OCI-LY1 (cell line): ENCODE results near the gene TMPRSS7.
"Not testable (repeated sequence)": the region's sequence is repeated elsewhere in the genome, so short reads cannot be mapped to it uniquely, and the experiment has no call there.

Experiments
- H2AFZ ChIP-seq: fragments of 200-600 bp; sonication (generic), shearing (Covaris generic); 2 replicates; pipeline ENCODE4 v1.6.0; 2014; ENCODE audit warnings: antibody characterized with exemption, mild to moderate bottlenecking, low read length
- H3F3A ChIP-seq: fragments of 200-600 bp; sonication (generic), shearing (Covaris generic); 2 replicates; pipeline ENCODE4 v1.6.0; 2014; ENCODE audit warnings: mild to moderate bottlenecking, antibody characterized with exemption, low read length, moderate library complexity; ENCODE audit not compliant: insufficient read depth
- H3K27ac ChIP-seq: fragments of 200-600 bp; sonication (generic); 2 replicates; pipeline ENCODE4 v1.5.1; 2014; ENCODE audit warnings: low read length, mixed run types, mild to moderate bottlenecking, low read depth; ENCODE audit not compliant: poor library complexity, severe bottlenecking
- H3K27me3 ChIP-seq: fragments of 200-600 bp; sonication (generic); 2 replicates; pipeline ENCODE4 v1.6.0; 2014; ENCODE audit warnings: antibody characterized with exemption, mild to moderate bottlenecking, low read length, moderate library complexity; ENCODE audit not compliant: insufficient read depth
- H3K36me3 ChIP-seq: fragments of 200-600 bp; sonication (generic); 2 replicates; pipeline ENCODE4 v1.6.1; 2014; ENCODE audit warnings: mild to moderate bottlenecking, antibody characterized with exemption, low read length, moderate library complexity, mixed read lengths; ENCODE audit not compliant: insufficient read depth
- H3K4me1 ChIP-seq: fragments of 200-600 bp; sonication (generic); 2 replicates; pipeline ENCODE4 v1.5.1; 2014; ENCODE audit warnings: mild to moderate bottlenecking, low read length, moderate library complexity; ENCODE audit not compliant: insufficient read depth, severe bottlenecking
- H3K4me2 ChIP-seq: fragments of 200-600 bp; sonication (generic), shearing (Covaris generic); 2 replicates; pipeline ENCODE4 v1.6.1; 2014; ENCODE audit warnings: low read length
- H3K4me3 ChIP-seq: fragments of 200-600 bp; sonication (generic); 2 replicates; pipeline ENCODE4 v1.5.1; 2014; ENCODE audit warnings: low read length, low read depth, mild to moderate bottlenecking, mixed read lengths; ENCODE audit not compliant: poor library complexity, severe bottlenecking
- H3K79me2 ChIP-seq: fragments of 200-600 bp; shearing (Covaris generic); 2 replicates; pipeline ENCODE4 v1.6.1; 2016; ENCODE audit warnings: mixed run types, low read length, mixed read lengths; ENCODE audit not compliant: insufficient read depth
- H3K9ac ChIP-seq: fragments of 200-600 bp; sonication (generic), shearing (Covaris generic); 2 replicates; pipeline ENCODE4 v1.6.1; 2014; ENCODE audit warnings: mild to moderate bottlenecking, low read length, mixed read lengths
- H3K9me2 ChIP-seq: fragments of 200-600 bp; sonication (generic), shearing (Covaris generic); 2 replicates; pipeline ENCODE4 v1.6.1; 2014; ENCODE audit warnings: low read depth, mild to moderate bottlenecking, low read length, mixed read lengths
- H3K9me3 ChIP-seq: fragments of 200-600 bp; shearing (Covaris generic); 2 replicates; pipeline ENCODE4 v1.6.1; 2014; ENCODE audit warnings: low read length, mixed read lengths
- H4K20me1 ChIP-seq: fragments of 200-600 bp; sonication (generic), shearing (Covaris generic); 2 replicates; pipeline ENCODE4 v1.6.0; 2016; ENCODE audit warnings: mild to moderate bottlenecking, low read length; ENCODE audit not compliant: insufficient read depth
- EZH2 ChIP-seq: fragments of 200-600 bp; sonication (generic), shearing (Covaris generic); IDR thresholded peaks from 2 replicates; pipeline ENCODE4 v1.8.0; 2017; ENCODE audit warnings: borderline replicate concordance, mixed run types, mild to moderate bottlenecking, antibody characterized with exemption, low read length, moderate library complexity, mixed read lengths
- TF ChIP-seq, protein P1 (sequence below): fragments of 200-600 bp; sonication (generic), shearing (Covaris generic); IDR thresholded peaks from 2 replicates; pipeline ENCODE4 v1.5.1; 2017; ENCODE audit warnings: mild to moderate bottlenecking, antibody characterized with exemption, low read length, moderate library complexity, mixed read lengths

TMPRSS7 gene

DNA sequence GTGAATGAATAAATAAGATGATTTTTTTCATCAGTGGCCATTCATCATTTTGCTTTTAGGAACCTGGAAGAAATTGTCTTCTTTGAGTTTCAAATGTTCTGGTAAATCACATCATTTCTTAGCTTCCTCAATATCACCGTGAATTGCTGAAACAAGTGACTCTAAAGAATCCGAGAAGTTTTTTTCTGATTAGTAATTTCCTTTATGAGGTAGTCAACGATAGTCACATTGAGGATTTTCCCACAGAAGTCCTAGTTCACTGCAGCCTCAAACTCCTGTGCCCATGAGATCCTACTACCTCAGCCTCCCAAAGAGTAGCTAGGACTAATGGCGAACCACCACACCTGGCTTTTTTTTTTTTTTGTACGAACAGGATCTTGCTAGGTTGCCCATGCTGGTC is 3.6 kb upstream of the TMPRSS7 start:
- Histone ChIP-seq H3K4me3 (no peak overlapping the region), H3K4me1 (no peaks in the 10 kb centered on the region), H2AFZ (no peak overlapping the region), H3K4me2 (no peak overlapping the region), H3K9me2 (no peaks in the 10 kb centered on the region), H3K79me2 (no peaks in the 10 kb centered on the region), H3K9ac (no peak overlapping the region), H3K9me3 (no peaks in the 10 kb centered on the region), H4K20me1 (no peaks in the 10 kb centered on the region), H3F3A (no peaks in the 10 kb centered on the region), H3K27me3 (no peaks in the 10 kb centered on the region), H3K36me3 (no peaks in the 10 kb centered on the region), H3K27ac (no peak overlapping the region)
- TF ChIP-seq, protein P1, sequence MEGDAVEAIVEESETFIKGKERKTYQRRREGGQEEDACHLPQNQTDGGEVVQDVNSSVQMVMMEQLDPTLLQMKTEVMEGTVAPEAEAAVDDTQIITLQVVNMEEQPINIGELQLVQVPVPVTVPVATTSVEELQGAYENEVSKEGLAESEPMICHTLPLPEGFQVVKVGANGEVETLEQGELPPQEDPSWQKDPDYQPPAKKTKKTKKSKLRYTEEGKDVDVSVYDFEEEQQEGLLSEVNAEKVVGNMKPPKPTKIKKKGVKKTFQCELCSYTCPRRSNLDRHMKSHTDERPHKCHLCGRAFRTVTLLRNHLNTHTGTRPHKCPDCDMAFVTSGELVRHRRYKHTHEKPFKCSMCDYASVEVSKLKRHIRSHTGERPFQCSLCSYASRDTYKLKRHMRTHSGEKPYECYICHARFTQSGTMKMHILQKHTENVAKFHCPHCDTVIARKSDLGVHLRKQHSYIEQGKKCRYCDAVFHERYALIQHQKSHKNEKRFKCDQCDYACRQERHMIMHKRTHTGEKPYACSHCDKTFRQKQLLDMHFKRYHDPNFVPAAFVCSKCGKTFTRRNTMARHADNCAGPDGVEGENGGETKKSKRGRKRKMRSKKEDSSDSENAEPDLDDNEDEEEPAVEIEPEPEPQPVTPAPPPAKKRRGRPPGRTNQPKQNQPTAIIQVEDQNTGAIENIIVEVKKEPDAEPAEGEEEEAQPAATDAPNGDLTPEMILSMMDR = no peak
- no peak for TF ChIP-seq EZH2

DNA sequence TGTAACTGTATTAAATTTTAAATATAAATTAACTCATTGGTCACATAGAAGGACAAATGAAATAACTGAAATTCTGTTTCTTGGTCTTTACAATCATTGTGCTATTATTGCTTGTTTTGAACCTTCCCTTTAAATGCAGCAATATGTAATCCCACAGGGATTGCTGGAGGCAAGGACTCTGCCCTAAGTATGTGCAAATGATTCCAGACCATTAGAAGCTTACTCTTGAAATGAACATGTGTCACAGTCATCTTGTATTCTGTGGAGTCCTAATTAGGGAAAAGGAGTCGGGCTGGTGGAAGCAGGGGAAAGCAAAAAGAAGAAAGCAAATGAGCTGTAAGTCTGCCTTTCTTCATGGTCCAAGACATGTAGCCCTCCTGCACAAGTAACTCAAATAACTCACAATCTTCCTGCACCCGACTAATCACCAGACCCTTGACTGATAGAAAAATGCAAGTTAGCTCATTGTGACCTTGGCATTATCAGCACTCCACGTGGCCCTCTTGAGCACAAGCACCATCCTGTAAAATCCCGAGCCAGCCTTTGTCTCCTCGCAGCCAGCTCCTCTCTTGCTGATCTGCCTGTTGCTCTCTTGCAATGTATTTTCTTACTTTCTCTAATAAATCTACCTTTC is 2.3 kb upstream of the TMPRSS7 start:
- no peak overlapping the region for H3K9ac ChIP-seq
- H3K4me2 ChIP-seq = no peak overlapping the region
- no peak for TF ChIP-seq EZH2
- TF ChIP-seq, protein P1 = no peak
- H3K27me3 ChIP-seq = no peaks in the 10 kb centered on the region
- no peak overlapping the region for H3K27ac ChIP-seq
- no peak overlapping the region for H2AFZ ChIP-seq
- no peaks in the 10 kb centered on the region for H3K4me1 ChIP-seq
- H4K20me1 ChIP-seq = no peaks in the 10 kb centered on the region
- H3K9me3 ChIP-seq = no peaks in the 10 kb centered on the region
- H3K4me3 ChIP-seq = no peak overlapping the region
- no peaks in the 10 kb centered on the region for H3K36me3 ChIP-seq
- no peaks in the 10 kb centered on the region for H3K79me2 ChIP-seq
- no peaks in the 10 kb centered on the region for H3K9me2 ChIP-seq
- H3F3A ChIP-seq = no peaks in the 10 kb centered on the region

DNA sequence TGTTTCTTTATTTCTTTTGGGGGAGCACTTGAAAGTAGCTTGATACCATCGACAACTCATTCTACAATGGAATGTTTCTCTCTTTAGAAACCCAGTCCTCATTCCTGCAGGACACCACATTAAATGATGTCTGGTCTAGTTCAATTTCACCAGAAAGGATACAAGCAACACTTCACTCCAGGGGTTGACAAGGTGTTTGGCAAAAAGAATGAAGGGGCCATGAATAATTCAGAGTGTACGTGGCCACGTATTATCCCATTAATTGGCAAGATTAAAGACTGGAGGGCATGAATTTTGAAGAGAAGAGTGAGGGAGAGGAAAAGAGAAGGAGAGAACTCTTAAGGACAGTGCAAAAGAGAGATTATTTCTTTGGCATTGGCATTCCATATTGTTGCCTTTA is 705 bp downstream of the TMPRSS7 start:
- Histone ChIP-seq H3K9me2 (no peaks in the 10 kb centered on the region), H4K20me1 (no peaks in the 10 kb centered on the region), H3K9me3 (no peaks in the 10 kb centered on the region)

DNA sequence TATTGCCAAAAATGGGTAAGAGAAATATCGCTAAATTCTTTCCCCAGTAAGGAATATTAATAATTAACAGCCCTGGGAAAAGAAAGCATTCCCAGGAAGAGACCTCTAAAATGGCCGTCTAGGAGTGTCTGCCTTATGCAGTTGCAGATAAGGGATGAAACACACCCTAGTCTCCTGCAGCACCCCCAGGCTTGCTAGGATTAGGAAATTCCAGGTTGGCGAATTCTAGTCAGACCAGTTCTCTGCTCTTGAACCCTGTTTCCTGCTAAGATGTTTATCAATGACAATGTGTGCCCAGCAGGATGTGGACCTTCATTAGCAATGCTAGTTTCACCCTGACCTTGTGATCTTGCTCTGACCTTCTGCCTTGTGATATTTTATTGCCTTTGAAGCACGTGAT is 2.7 kb downstream of the TMPRSS7 start:
- not testable (repeated sequence) for H3K36me3 ChIP-seq, H4K20me1 ChIP-seq, H3K9me2 ChIP-seq, H2AFZ ChIP-seq, H3K4me2 ChIP-seq, H3F3A ChIP-seq, H3K27ac ChIP-seq, H3K27me3 ChIP-seq, H3K79me2 ChIP-seq, H3K9me3 ChIP-seq, H3K4me3 ChIP-seq, H3K9ac ChIP-seq
- peaks cover 13% of the 10 kb centered on the region for H3K4me1 ChIP-seq

More for the DNA sequence above, 705 bp downstream of the TMPRSS7 start:
- Histone ChIP-seq H3K27me3 (no peaks in the 10 kb centered on the region), H3K4me2 (no peak overlapping the region), H3K27ac (no peak overlapping the region), H3K9ac (no peak overlapping the region), H3K79me2 (no peaks in the 10 kb centered on the region), H3K4me3 (no peak overlapping the region), H3K4me1 (peaks cover 13% of the 10 kb centered on the region), H2AFZ (no peak overlapping the region), H3K36me3 (no peaks in the 10 kb centered on the region), H3F3A (no peaks in the 10 kb centered on the region)
- no peak for TF ChIP-seq EZH2
- TF ChIP-seq, protein P1 = no peak
